ENCODE measurements around the gene PTPRG.

The PTPRG gene

DNA sequence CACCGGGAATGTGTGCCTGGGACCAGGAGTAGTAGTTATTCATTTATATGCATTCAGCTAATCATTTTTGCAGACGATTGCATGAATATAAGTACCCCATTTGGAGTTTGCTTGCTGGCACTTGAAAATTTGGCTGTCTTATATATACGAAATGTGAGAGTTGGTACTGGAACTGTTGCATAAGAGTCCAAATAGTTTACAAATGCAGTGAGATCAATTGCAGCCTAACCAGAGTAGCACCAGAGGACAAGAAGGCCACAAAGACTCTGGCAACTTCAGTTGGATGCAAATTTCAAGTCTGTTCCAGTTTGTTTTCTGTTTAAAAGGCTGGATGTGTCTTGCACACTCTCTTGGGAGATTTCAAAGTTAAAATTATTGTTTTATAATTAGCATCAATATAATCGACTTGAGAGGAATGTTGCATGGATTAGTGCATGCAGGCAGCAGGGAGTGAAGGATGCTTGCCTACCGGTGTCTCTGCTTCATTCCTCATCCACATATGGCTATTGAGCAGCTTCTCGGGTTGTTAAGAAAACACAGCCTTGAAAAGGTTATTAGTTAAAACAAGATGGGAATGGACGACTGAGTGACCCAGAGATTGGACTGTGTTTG lies 213.0 kb downstream of the PTPRG start:
- no peak for DNase-seq

DNA sequence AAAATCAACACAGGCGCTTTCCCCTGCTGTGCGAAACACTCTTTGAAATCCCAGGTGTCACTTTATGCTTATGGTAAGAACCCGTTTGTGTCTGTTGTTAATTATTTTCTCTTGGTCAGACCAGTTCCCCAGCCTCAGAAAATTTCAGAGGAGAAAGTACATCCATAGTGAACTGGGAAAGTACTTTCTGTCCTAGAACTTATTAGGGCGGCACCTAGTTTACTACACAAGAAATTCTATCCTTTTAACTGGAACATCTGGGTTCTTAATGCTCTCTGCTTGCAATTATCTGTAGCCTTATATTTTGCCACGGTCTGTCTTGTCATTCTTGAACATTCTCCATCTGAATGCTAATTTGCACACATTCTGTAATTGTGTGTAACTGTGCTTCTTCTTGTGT lies 215.0 kb downstream of the PTPRG start:
- DNase-seq: no peak

DNA sequence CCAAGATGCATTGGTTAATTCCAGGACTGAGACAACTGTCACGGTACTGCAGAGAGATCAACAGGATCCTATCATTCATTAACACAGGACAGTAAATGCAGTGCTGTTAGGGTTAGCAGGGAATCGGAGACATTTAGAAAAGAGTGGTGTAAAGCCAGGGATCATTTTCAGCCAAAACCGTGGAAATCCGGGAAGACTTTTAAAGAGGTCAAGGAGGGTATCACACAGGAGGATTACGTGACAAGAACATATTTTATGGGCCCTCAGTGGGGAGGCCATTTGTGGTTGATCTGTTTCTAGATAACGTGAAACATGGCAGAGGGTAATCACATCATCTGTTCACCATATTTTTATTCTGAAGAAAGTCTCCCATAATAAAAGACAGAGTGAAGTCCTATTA lies 216.1 kb downstream of the PTPRG start:
- no peak for DNase-seq

DNA sequence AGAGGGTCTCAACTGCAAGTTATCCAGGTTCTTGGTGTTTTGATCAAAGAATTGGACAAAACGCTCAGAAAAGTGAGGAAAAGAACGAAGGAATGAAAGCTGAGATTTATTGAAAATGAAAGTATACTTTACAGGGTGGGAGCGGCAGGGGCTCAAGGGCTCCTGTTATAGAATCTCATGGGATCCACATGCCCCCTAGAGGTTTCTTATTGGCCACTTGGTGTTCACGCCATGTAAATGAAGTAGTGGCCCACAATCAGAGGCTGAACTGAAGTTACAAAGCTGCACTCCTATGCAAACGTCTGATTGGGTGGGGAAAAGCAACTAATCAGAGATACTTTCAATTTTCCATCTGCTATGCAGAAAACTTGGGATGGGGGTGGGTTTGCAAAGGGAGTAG lies 216.7 kb downstream of the PTPRG start:
- no peak for DNase-seq

DNA sequence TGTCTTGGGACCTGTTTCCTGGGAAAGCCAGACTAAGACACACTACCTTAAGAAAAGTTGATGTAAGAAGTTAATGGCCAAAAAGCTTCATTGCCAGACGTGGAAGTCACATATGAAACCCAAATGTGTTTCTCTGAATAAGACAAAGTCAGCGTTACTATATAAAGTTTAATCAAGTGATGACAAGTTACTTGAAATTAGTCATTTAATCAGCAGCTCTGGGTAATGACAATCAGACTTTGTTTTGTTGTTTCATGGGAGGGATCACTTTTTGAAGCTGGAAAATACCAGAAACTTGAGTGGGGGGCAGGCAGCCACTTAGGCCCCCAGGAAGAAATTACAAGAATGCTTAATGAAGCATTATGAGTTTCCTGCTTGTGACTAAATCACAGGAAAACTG lies 218.6 kb downstream of the PTPRG start:
- no peak for DNase-seq

DNA sequence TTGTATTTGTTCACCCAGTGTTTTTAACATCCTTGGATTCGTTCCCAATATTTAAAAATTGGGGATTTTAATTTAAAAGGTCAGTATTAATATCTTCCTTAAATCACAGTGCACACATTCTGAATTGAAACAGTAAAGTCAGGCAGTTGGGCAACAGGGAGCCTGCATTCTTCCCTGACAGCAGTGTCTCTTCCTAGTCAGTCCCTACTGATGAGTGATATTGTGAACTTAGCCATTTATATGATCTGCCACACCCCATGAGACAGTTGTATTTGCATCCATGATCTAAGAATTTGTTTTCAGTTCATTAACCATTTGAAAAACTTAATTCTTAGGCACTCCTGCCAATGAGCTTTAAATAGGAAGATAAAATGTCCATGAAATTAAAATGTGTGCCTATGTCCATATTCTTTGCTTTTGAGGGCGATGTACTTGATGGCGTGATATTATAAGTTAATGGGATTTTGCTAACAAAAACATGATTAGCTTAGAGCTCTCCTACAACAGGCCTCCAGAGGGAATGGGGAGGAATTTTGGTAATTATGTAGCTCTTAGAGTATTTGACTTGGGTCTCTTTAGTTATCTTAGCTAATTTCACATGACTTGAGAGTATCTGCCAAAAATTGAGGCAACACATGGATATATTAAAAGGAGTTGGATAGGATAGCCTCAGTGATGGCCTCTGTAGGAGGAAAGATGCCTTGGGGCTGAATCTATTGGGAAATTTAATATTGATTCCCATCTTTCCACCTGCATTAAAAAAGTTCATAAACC lies 219.3 kb downstream of the PTPRG start:
- no peak for DNase-seq

DNA sequence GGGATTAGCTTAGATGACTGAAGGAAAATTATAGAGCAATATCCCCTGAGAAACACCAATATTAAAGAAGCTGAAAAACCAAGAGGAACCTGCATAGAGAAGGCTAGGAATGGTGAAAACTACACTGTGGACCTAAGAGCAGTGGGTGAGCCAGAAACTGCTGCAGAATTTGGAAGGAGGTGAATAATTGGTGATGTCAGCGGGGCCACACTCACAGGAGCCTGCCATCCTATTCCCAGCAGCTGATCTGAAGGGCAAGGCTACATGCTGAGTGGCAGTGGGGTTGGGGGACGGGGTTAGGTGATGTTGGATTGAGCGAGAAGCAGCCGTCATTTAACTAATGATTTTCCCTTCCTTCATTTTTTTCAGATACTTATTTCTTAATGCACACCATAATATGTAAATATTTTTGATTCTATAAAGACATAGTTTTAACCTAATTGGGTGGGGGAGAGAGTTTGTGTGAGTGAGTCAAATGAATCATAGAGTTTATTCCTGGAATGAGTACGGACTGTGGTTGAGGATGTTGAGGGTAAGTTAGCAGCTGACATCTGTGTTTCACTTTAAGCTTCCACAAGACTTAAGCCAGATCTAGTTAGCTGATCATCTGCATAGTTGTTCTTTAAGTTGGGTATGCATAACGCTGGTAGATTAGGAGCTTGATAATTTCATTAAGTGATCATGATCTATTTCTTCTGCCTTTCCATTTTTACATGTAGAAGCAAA lies 222.8 kb downstream of the PTPRG start:
- DNase-seq: no peak

DNA sequence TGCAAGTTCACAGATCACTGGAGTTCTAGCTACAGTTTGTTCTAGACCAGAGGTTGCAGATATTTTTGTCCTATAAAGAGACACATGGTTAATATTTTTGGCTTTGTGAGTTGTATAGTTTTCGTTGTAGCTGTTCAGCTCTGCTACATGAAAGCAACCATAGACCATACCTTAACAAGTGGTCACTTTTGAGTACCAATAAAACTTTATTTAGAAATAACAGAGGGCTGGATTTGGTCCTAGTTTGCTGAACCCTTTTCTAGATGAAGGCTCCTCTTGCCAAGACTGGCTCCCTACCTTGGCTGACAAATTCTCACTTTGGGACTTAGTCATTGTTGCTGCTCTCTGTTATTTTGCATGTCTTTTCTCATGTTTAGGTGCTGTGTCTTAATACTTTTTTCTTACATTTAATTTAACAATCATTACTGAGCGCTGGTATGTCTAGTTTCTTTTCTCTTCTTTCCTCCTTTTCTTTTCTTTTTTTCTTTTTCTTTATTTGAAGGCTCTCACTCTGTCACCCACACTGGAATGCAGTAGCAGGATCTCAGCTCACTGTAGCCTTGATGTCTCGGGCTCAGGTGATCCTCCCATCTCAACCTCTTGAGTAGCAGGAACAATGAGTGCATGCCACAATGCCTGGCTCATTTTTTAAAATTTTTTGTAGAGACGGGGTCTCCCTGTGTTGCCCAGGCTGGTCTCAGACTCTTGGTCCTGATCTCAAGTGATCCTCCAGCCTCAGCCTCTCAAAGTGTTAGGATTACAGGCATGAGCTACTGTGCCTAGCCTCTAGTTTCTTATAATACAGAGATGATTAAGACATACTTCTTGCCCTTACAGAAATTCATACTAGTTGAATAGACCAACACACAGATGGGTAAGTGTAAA lies 227.5 kb downstream of the PTPRG start:
- no peak for DNase-seq

DNA sequence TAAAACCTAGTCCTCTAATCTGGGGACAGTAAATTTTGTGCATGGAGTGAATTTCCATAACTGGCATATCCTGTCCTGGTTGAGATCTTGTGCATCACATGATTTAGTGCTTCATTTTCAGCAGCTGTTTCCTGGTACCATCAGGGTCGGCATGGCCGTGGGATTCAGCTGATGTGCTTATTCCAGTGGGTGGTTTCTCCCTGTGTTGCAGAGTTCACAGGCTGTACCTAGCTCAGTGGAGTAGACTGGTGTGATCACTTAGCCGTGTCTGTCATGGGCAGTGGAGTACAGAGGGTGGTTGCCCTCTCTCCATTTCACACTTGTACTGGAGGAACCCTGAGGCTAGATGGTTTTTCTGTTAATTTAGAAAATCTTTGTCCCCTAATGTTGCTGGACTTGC lies 228.5 kb downstream of the PTPRG start:
- DNase-seq: no peak

DNA sequence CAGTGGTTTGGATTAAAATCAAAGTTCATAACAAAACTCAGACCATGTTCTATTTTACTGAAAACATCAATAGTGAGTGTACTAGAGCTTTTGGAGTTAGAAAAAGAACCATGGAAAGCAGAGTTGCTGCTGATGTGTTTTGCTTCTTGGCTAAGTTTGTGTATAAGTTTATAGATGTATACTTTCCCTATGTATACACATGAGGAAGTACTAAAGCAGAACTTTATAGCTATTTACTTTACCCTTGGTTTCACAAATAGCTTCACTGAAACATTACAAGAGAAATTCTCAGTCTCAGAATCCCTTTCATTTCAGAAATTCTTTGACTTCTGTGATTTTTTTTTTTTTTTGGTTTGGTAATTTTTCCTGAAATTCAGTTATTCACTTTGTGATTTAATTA lies 229.0 kb downstream of the PTPRG start:
- DNase-seq: no peak

DNA sequence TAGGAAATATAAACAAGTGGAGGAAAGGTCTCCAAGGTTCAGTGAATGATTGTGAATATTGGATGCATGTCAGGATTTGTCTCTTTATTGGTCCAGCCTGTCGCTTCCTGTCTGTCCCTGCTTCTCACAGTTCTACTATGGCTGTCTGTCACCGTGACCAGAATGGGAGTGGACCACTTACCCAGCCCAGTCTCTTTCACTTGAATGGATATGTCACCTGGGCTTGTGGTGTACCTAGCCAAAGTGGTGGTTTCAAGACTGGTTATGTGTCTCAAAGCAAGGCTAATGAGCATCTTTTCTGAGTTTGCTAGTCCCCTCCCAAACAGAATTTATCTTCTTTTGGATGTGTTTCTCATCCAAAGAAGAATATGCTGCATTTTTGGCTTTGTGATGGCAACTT lies 231.7 kb downstream of the PTPRG start:
- no peak for DNase-seq

DNA sequence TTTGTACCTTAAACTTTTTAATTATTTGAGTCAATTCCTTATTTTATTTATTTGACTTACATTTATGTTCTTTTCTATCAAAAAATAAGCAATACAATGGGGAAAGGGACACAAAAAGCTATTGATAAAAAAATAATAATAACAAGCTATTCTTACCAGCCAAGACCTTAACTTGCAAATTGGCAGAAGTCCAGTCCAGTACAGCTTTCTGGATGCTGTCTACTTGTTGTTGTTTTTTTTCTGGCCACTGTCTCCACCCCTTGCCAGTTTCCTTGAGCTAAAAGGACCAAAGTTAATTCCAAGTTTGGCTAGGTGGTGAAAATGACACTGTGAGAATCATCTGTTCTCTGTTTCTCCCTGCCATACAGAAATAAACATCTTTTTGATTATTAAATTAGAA lies 232.2 kb downstream of the PTPRG start:
- no peak for DNase-seq

DNA sequence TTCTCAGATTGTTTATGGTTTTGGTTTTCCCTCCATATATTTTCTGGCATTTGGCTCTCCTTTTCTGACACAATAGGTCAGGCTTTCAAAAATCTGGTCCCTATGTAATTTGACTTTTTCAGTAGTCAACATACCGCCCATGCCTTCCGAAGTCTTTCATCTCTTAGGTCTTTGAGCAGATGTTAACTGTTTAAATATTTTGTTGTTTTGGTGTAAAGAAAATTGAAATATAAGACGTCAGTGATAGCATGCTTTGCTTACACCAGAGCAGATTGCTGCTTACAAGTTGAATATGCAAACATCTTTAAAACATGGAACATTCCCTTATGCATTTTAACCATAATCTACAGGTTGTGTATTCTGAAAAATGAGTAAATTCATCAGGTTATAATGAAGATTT lies 233.0 kb downstream of the PTPRG start:
- no peak for DNase-seq

DNA sequence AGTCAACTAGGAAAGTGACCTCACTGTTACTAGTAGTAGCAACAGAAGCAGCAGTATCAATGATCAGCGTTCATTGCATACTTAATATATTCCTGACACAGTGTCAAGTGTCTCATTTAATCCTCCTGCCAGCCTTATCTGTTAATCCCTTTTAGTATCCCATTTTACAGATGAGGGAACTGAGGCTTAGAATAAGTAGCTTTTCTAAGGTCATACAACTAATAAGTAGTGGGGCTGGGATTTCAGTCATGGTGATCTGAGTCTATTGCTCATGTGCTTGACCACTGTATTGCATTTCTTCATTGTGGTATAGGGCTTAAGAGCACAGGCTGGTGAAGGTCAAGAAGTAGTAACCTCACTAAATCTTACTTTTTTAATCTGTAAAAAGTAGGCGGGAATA lies 233.6 kb downstream of the PTPRG start:
- DNase-seq: no peak

DNA sequence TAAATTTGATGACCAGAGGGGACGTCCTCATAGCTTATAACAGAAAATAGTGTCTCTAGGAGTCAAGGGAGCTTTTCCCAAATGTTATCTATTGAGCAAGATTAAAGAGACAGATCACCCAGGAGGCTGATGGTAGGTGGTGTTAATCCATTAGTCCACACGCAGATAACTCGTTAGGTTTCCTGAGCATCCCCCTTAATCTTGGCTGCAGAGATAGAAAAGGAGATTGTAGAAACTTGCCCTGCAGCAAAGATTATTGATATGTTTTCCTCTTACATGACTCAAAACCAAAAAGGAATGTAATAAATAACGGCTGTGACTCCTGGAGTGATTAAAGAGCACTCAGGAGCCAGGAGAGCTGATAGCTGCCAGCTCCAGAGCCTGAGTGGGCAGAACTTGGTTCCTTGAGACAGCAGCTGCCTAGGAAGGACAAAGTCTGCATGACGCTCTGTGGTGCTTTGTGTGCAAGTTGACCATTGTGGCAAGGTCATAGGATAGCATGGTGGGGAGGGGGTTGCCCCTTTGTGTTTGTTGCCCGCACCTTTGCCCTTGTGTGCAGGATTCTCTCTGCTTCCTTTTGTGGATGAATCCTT lies 234.8 kb downstream of the PTPRG start:
- DNase-seq: no peak

DNA sequence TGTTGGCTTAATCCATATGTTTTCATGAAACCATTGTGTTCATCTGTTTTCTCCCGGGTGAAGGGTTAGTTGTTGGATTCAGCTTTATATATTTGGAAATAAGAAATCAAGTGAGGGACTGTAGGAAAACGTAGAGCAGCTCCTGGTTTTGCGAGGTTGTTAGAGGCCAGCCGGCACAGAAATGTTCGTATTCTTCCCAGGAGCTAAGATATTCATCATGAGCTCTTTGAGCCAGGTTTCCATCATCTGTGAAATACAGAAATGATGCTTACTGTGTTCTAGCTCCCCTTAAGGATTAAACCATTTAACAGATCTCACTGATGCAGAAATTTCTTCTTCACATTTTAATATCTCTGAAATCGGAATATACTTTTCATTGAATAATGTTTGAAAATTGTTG lies 235.5 kb downstream of the PTPRG start:
- no peak for DNase-seq

DNA sequence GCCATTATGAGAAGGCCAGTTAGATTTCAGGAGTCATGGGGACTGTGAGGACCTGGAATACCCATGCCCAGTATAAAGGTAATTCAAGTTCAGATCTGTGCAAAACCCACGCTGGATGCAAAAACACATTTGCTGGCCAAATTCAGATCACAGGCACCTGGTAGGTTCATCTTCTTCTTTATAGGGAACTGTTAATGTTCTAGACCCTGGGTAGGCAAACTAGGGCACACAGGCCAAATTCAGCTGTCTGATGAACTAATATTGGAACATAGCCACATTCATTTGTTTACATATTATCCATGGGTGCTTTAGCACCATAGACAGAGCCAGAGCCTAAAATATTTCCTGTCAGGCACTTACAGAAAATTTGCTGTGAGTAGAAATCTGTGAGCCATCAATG lies 241.4 kb downstream of the PTPRG start:
- DNase-seq: no peak

DNA sequence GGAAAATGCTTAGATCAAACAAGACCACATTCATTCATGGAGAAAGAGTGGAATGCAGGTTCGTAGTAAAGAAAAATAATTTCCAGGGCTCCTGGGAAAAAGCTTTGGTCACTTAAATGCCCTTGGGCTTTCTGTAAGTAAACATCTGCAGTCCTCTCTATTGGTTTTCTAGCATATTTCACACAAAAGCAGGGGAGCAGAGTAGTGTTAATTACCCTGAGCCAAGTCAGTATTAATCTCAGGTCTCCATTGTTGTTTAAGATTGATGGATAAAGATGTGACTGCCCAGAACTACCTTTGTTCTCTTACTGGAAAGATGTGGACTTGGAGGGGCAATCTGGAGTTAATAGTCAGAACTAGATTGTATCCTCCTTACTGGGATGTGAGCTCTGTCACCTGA lies 242.6 kb downstream of the PTPRG start:
- no peak for DNase-seq

DNA sequence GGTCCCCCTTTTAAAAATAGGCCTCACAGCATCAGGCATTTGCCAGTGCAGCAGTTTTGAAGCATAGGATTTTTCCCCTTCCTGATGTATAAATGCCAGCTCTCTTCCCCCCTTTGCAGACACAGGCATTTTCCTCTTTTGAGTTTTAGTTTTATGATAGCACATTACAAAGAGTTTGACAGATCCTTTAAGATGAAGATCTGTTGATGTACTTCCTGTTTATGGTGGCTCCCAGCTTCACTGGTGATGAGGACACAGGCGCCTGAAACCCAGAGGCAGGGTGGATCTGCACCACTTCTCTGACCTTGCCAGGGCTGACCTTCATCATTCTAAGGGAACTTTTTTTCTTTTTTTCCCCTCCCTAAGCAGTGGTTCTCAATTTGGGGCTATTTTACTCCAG lies 243.4 kb downstream of the PTPRG start:
- no peak for DNase-seq

DNA sequence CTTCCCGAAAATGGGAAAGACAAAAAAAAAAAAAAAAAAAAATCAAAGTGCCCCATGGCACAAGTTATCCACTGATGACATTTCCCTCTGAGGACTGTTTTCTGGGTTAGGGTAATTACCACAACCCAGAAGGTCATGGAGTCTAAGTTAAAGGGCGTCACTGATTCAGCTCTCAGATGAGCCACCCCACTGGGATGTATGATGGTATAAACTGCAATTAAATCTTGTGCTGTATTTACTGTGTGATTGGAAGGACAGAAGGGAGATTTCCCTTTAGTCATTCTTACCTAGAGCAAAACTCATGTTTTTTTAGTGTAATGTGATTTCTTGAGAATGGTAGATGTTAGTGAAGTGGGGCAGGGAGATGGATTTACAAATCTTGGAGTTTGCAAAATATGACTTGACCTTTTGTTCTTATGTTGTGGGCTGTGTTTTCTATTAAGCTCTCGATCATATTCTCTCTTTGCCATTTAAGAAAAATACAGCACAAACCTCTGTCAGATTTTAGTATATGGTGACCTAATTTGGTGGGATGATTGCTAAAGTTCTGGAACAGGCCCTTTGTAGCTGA lies 244.2 kb downstream of the PTPRG start:
- DNase-seq: no peak

DNA sequence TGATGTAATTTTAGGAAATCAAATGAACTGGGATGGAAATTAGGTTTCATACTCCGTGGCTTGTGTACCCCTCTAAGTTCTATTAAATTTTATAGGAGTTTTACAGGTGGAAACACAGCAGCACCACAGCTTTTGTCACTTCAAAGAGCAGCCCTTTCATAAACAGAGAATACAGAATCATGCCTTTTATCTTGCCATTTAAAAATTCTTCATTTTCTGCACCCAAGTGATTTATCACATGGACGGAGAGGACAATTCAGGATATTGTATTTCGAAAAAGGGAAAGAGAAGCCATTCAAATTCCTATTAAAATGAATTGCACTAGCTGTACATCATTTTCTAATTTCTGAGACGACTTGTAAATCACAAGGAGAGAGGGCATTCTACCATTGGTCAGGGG lies 245.4 kb downstream of the PTPRG start:
- no peak for DNase-seq

DNA sequence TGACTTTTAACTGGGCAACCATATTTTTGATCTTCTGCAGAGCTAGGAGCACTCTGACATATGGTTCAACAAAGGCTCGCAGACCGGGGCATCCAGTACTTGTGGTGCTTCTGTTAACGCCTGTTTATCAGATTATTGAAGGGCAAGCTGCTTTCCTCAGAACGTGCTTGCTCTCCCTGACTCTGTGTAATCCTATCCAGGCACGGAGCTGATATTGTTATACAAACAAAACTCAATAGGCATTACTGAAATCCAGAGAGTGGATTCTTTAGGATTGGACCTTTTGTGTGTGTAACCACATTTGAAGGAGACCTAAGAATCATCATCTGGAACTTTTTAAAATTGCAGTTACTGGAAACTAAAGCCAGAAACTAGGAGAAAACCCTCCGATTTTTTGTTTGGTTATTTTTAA lies 246.5 kb downstream of the PTPRG start:
- DNase-seq: no peak

DNA sequence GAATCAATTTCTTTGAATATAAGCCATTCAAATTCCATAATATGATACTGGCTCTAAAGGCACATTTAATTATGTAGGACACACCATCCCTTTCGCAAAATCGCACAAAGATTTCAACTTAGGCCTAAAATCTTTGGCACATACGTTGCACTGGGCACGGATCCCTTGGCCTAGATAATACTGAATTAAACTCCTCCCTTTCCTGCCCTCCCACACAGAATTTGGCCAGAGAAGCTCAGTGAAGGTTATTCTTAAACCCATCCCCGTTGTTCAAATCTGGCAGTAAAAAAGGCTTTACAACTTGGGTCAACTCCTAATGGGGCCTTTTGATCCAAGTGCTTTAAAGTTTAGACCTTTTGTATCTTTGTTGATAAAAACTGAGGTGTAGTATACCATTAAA lies 247.2 kb downstream of the PTPRG start:
- DNase-seq: no peak
